ENCODE results near the gene PELI1.
"Not testable (repeated sequence)": the region's sequence is repeated elsewhere in the genome, so short reads cannot be mapped to it uniquely, and the experiment has no call there.

PELI1 gene

DNA sequence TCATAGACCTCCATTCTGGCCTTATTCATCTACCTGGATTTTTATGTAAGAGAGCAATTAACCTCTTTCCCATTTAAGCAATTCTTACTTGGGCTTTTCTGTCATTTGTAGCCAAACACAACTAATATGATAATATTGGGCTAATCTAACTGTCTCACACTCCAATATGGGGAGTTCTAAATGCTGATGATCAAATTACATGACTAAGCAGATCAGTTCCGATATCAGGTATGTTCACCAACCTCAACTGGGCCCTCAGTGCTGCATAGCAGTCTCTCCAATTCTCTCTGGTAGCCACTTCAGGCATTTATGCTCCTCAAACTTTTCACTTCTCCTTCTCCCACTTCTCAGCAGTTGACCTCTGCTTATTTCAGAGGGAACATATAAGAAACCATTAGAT lies 64.0 kb downstream of the PELI1 start:
- DNase-seq = no peak

GRCh38 chr2:64079688-64080087 lies 64.5 kb downstream of the PELI1 start:
- not testable (repeated sequence) for DNase-seq

GRCh38 chr2:64076828-64077227 lies 67.4 kb downstream of the PELI1 start:
- not testable (repeated sequence) for DNase-seq

DNA sequence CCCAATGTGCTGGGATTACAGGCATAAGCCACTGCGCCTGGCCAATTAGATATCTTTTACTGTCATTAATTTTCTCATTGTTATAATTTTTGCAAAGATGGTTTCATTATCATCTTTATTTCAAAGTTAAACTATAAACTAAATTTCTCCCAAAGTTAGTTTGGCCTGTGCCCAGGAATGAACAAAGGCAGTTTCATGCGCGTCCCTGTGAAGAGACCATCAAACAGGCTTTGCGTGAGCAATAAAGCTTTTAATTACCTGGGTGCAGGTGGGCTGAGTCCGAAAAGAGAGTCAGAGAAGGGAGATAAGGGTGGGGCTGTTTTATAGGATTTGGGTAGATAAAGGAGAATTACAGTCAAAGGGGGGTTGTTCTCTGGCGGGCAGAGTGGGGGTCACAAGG lies 69.6 kb downstream of the PELI1 start:
- DNase-seq = not testable (repeated sequence)

- DNase-seq = no peak
Observed at GRCh38 chr2:64067326-64067725, 76.9 kb downstream of the PELI1 start.

DNA sequence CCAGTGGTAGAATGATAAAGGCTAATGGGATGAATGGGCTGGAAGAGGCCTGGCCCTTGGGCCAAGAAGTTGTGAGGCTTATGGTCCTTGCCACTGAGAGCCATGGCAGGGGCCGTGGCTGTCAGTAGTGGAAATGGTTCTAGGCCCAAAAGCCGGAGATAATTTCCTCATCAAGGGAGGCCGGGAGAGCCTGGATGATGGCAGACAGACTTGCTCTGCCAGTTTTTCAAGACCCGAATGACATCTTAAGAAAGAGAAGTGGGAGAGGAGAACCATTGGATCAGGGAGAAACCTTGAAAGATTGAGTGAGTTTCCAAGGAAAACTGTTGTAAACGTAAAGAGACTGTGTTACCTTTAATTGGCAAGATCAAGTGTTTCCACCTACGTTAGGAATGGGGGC lies 78.7 kb downstream of the PELI1 start:
- no peak for DNase-seq

- DNase-seq = no peak
Observed at GRCh38 chr2:64063924-64064331, 80.3 kb downstream of the PELI1 start.

- no peak for DNase-seq
Observed at GRCh38 chr2:64063454-64063853, 80.8 kb downstream of the PELI1 start.

- DNase-seq = no peak
Observed at GRCh38 chr2:64062840-64063239, 81.4 kb downstream of the PELI1 start.

DNA sequence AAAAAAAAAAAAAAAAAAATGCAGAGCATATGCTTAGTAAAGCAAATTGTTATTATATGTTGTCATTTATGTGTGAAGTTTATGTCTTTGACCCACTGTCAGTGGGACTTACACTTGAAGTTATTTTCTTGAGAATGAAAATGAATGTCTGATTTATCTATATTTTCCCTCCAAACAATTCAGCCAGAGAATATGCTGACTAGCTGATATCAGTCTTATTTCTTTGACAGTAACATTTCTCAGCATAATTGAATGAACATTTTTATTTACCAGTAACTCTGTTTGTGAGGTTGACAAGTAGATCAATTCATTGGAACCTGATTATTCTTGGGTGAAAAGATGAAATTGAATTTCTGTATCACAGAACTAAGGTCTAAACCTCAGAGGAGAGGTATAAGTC lies 85.0 kb downstream of the PELI1 start:
- no peak for DNase-seq

GRCh38 chr2:64056021-64056420 lies 88.2 kb downstream of the PELI1 start:
- no peak for DNase-seq

- no peak for DNase-seq
Observed at GRCh38 chr2:64054161-64054915, 89.9 kb downstream of the PELI1 start.

- no peak for DNase-seq
Observed at GRCh38 chr2:64052463-64053241, 91.6 kb downstream of the PELI1 start.

DNA sequence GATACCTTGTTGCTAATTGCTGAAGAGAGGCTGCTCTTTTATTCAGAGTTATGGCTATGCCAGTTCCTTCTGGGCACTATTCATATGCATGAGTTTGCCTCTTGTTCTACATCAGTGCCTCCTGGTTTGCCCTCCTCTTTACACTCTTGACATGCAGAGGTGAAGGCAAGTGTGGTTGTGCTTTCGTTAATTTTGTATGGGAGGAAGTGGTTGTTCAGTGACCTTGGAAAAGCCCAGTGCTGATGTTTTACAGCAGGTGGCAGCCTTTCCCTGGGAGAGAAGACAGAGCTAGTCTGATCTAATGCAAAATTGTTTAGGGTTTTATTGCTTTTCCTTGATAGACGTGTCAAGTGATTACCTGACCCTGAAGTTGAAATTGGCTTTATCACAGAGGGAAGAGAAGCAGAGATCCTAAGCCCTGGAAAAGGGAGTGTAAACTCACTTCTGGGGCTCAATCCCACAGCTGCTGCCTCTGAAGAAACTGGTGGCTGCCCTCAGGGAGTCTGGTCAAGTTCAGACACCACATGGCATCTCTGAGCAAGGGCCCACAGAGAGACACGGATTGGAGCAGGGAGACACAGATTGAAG lies 94.5 kb downstream of the PELI1 start:
- DNase-seq = peak; percentile 82

DNA sequence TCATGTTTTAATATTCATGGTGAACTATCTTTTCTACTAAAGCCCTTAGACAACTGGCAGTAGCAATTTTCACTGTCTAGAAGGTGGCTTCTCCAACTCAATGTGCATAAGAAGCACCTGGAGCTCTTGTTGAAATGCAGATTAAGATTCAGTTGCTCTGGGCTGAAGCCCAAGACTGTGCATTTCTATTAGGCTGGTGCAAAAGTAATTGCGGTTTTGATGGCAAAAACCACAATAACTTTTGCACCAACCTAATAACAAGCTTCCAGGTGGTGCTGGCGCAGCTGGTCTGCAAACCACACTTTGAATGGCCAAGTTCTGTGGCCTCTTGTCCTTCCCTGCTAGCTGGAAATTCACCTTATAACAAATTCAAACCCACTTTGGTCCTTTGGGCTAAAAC lies 98.3 kb downstream of the PELI1 start:
- DNase-seq = no peak

Measured in CD4-positive, alpha-beta T cell treated with Interleukin-21 for 1 hour (primary cell).